Suprapubic skin (tissue), 4 donors: ENCODE measurements around the gene COL12A1. TPM values are rescaled to one million over a fixed set of nuclear protein-coding genes. Genes with fewer than 3 reads are reported as not detected.

Experiments
- DNase-seq, 2 donors: peaks; one replicate each; pipeline ENCODE4 v3.0.0-alpha.2; 2019; ENCODE audit warnings: low spot score in 2 of 2
- H3K27ac ChIP-seq: fragments of 200-600 bp; sonication (generic); one replicate; pipeline ENCODE4 v1.5.1; 2019
- H3K27me3 ChIP-seq: fragments of 200-600 bp; sonication (generic); one replicate; pipeline ENCODE4 v1.5.1; 2019
- H3K36me3 ChIP-seq: fragments of 200-600 bp; sonication (generic); one replicate; pipeline ENCODE4 v1.5.1; 2019
- H3K4me1 ChIP-seq: fragments of 200-600 bp; sonication (generic); one replicate; pipeline ENCODE4 v1.5.1; 2019
- H3K4me3 ChIP-seq: fragments of 200-600 bp; sonication (generic); one replicate; pipeline ENCODE4 v1.5.1; 2019; ENCODE audit warnings: mild to moderate bottlenecking
- H3K9me3 ChIP-seq: fragments of 200-600 bp; sonication (generic); one replicate; pipeline ENCODE4 v1.5.1; 2019
- EP300 ChIP-seq: sonication (generic); formaldehyde crosslinking; IDR thresholded peaks from one replicate; pipeline ENCODE4 v1.6.1; 2017; ENCODE audit warnings: antibody characterized with exemption
- POLR2A ChIP-seq, 2 donors: fragments of 450-650 bp; IDR thresholded peaks; one replicate each; pipeline ENCODE4 v1.6.1; 2017; ENCODE audit warnings: antibody characterized with exemption in 2 of 2, mild to moderate bottlenecking in 2 of 2, moderate library complexity in 2 of 2
- POLR2AphosphoS5 ChIP-seq, 3 donors: sonication (generic); formaldehyde crosslinking; IDR thresholded peaks; one replicate each; pipeline ENCODE4 v1.6.1; 2017; ENCODE audit warnings: antibody characterized with exemption in 3 of 3
- WGBS: methylation state at CpG from one replicate; pipeline ENCODE4 v1.1.5; 2018; 5-methylcytosine and 5-hydroxymethylcytosine counted together
- total RNA-seq, 4 donors: library from RNA; depleted of rRNA; stranded (reverse); fragments of >200 nt; gene quantifications; one replicate each; pipeline ENCODE4 v1.1.0, GENCODE V29; 2016
- TF ChIP-seq, protein P1 (sequence below), 2 donors: fragments of 200-600 bp in 1 of 2; fragments of 450-650 bp in 1 of 2; sonication (generic) in 1 of 2; IDR thresholded peaks; one replicate each; pipeline ENCODE4 v1.5.1; 2016 to 2019; ENCODE audit warnings: antibody characterized with exemption in 2 of 2, mild to moderate bottlenecking in 1 of 2, moderate library complexity in 1 of 2

Gene COL12A1
- total RNA-seq, 4 donors from 2014 or later = 41.2 to 47.2 (median 44.1) TPM

DNA sequence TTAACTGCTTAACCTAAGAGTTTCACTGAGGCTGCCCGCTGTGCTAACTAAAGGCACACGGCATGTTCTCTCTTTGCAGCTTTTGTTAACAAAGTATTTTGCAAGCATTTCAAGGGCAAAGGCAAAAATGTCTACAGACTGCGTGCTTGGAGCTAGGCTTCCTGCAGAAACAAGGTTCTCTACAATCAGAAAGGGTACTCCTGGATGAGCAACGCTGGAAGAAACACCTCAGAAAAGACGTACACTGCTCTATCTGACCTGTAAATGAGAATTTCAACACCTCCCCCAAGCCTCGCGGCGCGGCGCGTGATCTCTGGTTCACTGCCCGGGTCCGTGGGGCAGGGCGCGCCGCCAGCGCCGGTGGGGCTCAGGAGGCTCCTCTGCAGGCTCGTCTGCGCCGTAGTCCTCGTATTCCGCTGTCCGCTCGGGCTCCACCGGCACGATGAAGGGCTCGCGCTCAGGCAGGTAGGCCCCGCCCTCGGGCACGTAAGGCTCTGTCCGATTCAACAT lies 120.9 kb downstream of the COL12A1 start:
- Histone ChIP-seq H3K9me3 (no peaks in the 10 kb centered on the region), H3K27ac (no peak overlapping the region), H3K27me3 (no peaks in the 10 kb centered on the region), H3K4me1 (peaks cover 6% of the 10 kb centered on the region), H3K36me3 (peaks cover 17% of the 10 kb centered on the region), H3K4me3 (peak overlapping the region; percentile 44)
- DNase-seq = no peak
- WGBS = 19% methylated on average over 12 of the region's 33 CpGs
- no peak for TF ChIP-seq EP300
- TF ChIP-seq, protein P1, sequence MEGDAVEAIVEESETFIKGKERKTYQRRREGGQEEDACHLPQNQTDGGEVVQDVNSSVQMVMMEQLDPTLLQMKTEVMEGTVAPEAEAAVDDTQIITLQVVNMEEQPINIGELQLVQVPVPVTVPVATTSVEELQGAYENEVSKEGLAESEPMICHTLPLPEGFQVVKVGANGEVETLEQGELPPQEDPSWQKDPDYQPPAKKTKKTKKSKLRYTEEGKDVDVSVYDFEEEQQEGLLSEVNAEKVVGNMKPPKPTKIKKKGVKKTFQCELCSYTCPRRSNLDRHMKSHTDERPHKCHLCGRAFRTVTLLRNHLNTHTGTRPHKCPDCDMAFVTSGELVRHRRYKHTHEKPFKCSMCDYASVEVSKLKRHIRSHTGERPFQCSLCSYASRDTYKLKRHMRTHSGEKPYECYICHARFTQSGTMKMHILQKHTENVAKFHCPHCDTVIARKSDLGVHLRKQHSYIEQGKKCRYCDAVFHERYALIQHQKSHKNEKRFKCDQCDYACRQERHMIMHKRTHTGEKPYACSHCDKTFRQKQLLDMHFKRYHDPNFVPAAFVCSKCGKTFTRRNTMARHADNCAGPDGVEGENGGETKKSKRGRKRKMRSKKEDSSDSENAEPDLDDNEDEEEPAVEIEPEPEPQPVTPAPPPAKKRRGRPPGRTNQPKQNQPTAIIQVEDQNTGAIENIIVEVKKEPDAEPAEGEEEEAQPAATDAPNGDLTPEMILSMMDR (IDR thresholded peaks at IDR 0.05) = no peak
- TF ChIP-seq POLR2AphosphoS5 (IDR thresholded peaks at IDR 0.05) = no peak

DNA sequence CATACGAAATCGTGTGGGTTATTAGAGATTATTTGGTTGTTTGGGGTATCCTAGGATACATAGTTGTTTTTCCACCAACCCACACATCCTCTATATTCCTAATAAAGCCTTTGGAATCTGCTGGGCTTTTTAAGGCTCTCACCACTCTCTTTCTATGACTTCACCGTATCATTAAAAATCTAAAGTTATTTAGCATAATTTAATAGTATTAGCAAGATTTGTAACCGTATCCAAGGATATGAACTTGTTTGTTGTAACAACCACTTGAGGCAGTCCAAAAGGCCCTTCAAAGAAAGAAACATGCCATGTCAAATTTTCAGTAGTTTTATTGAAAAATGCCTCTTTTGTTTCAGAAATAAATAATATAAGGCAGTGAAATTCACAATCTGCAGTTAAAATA lies 121.8 kb downstream of the COL12A1 start:
- H3K9me3 ChIP-seq = no peaks in the 10 kb centered on the region
- no peaks in the 10 kb centered on the region for H3K27me3 ChIP-seq
- 51% methylated on average over 4 of the region's 4 CpGs for WGBS
- no peak for DNase-seq
- peaks cover 13% of the 10 kb centered on the region for H3K36me3 ChIP-seq
- no peak for TF ChIP-seq POLR2AphosphoS5 (IDR thresholded peaks at IDR 0.05)
- no peak for TF ChIP-seq EP300
- TF ChIP-seq, protein P1 (IDR thresholded peaks at IDR 0.05) = no peak
- H3K27ac ChIP-seq = no peak overlapping the region
- peaks cover 6% of the 10 kb centered on the region for H3K4me1 ChIP-seq
- no peak overlapping the region for H3K4me3 ChIP-seq

DNA sequence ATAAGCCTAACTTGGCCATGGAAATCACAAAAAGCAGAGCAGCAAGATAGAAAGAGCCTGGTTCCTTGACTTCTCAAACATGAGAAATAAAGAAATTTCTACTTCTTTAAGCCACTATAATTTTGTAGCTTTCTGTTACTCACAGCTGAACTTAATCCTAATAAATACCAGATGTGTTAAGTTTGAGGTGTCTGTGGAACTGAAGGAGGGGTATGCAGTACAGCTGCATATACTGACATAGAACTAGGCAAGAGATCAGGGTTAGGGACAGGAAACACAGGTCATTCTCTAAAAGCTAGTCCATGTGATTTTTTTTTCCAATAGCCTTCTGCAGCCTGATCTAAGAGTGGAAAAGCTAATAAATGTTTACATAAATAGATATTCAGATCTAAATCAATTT lies 123.9 kb downstream of the COL12A1 start:
- TF ChIP-seq POLR2A (IDR thresholded peaks at IDR 0.05) = no peak
- TF ChIP-seq POLR2AphosphoS5 (IDR thresholded peaks at IDR 0.05) = no peak
- no peak for TF ChIP-seq EP300
- TF ChIP-seq, protein P1 (IDR thresholded peaks at IDR 0.05) = no peak
- DNase-seq = no peak
- Histone ChIP-seq H3K27me3 (no peaks in the 10 kb centered on the region), H3K36me3 (peaks cover 6% of the 10 kb centered on the region), H3K9me3 (no peaks in the 10 kb centered on the region), H3K4me3 (no peak overlapping the region), H3K27ac (no peak overlapping the region), H3K4me1 (peaks cover 6% of the 10 kb centered on the region)

DNA sequence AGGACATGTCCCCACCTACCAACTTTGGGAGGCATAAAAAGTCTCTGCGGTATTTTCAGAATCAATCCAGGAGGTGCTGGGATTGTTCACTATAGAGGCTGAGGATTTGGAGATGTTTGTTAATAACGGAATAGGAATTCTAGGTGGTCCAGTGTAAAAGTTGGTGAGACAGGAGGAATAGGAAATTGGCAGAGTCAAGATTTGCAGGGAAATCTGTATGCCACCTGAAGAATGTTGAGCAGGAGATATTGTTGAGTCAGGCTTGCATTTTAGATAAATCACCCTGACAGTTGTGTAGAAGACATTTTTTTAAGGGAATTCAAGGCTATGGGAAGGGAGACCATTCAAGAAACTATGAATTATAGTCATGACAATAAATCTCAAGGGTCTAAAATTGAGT lies 124.8 kb downstream of the COL12A1 start:
- H3K27ac ChIP-seq = no peak overlapping the region
- peaks cover 6% of the 10 kb centered on the region for H3K36me3 ChIP-seq
- no peak for DNase-seq
- no peak overlapping the region for H3K4me3 ChIP-seq
- TF ChIP-seq, protein P1 (IDR thresholded peaks at IDR 0.05) = no peak
- TF ChIP-seq POLR2A (IDR thresholded peaks at IDR 0.05) (no peak), POLR2AphosphoS5 (IDR thresholded peaks at IDR 0.05) (no peak), EP300 (no peak)
- no peaks in the 10 kb centered on the region for H3K9me3 ChIP-seq
- 98% methylated on average over 2 of the region's 2 CpGs for WGBS
- peaks cover 6% of the 10 kb centered on the region for H3K4me1 ChIP-seq
- no peaks in the 10 kb centered on the region for H3K27me3 ChIP-seq

DNA sequence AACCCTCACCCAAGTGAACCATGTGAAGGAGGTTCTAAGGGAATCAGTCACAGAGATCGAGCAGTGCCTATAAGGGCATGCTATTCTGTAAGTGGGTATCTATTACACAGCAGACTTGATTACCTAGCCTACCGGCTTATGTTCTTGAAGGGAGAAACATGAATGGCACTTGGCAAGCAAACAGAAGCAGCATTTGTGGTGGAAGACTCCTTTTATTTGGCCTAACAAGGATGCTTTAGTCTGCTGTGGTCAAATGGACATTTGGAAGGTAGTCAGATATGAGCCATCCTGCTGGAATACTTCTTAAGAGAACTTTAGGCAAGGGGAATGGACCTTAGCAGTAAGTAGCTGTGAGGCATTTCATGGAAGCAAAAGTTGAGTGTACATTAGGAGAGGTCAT lies 126.3 kb downstream of the COL12A1 start:
- H3K27ac ChIP-seq = no peak overlapping the region
- WGBS = 89% methylated on average over 2 of the region's 2 CpGs
- TF ChIP-seq POLR2A (IDR thresholded peaks at IDR 0.05) (no peak), POLR2AphosphoS5 (IDR thresholded peaks at IDR 0.05) (no peak), EP300 (no peak)
- TF ChIP-seq, protein P1 (IDR thresholded peaks at IDR 0.05) = no peak

More for the DNA sequence above, 126.3 kb downstream of the COL12A1 start:
- no peak for DNase-seq
- Histone ChIP-seq H3K4me1 (no peaks in the 10 kb centered on the region), H3K4me3 (no peak overlapping the region), H3K36me3 (no peaks in the 10 kb centered on the region), H3K9me3 (no peaks in the 10 kb centered on the region), H3K27me3 (no peaks in the 10 kb centered on the region)
